NT2/D1 (cell line): ENCODE data around the gene SLAMF6.

Experiments
- SUZ12 ChIP-seq: IDR thresholded peaks from 2 replicates; pipeline ENCODE4 v1.6.1; 2011; ENCODE audit not compliant: insufficient read length, insufficient read depth; ENCODE audit errors: extremely low read depth
- YY1 ChIP-seq: IDR thresholded peaks from 2 replicates; pipeline ENCODE4 v1.6.1; 2011; ENCODE audit not compliant: insufficient read length, insufficient read depth
- ZNF274 ChIP-seq: IDR thresholded peaks from 2 replicates; pipeline ENCODE4 v1.6.1; 2011; ENCODE audit warnings: mild to moderate bottlenecking, low read depth, low read length

DNA sequence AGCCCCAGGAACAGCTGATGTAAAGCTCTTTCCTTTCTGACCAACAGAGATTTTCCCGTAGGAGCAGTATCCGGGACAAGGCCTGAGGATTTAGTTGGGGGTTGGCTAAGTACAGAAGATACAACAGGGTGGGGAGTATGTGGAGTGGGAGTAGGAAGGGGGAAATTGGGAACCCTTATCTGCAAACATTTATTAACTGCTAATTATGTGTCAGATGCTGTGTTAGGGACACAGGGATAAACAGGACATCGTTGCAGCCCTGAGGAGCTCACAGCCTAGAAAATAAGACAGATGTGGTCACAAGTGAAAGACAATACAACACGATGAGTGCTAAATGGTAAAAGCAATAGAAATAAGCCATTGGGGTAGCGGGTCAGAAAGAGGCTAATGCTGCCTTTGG, 44.3 kb upstream of the SLAMF6 start:
- no peak for TF ChIP-seq YY1
- no peak for TF ChIP-seq ZNF274
- no peak for TF ChIP-seq SUZ12
